ENCODE results near the gene TMEM132E. TPM values are rescaled to one million over a fixed set of nuclear protein-coding genes. Genes with fewer than 3 reads are reported as not detected.

Gene TMEM132E
- total RNA-seq, 2 donors from 2014 or later = 0.56 to 1.9 TPM

DNA sequence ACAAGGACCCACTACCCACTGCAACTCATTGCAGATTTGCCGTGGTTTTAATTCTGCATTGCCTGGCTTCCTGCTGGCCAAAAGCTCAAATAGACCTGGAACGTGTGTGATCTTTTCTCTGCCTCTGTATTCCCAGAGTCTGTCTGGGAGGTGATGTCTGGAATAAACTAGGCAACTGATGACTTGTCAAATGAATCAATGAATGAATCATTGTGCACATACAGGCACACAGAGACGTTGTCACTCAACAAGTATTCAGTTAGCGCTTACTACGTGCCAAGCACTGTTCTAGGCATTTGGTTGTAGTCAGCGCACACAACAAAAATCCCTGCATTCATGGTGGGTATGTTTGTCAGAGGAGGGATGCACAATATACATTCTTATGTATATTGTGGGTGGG, 8.9 kb downstream of the TMEM132E start:
- Histone ChIP-seq H3K36me3 (no peaks in the 10 kb centered on the region), H3K27me3 (replicated peaks; ENCODE audit: insufficient read depth) (no peaks in the 10 kb centered on the region), H3K9me3 (no peaks in the 10 kb centered on the region), H3K27ac (no peak overlapping the region), H3K4me3 (no peak overlapping the region), H3K4me1 (ENCODE audit: control insufficient read depth in 1 of 2, low read depth in 2 of 2) (no peaks in the 10 kb centered on the region)
- DNase-seq (ENCODE audit: low spot score) (no peak), ATAC-seq (ENCODE audit: insufficient number of reproducible peaks, low FRiP score, low read depth) (no peak)
- TF ChIP-seq, protein P1, sequence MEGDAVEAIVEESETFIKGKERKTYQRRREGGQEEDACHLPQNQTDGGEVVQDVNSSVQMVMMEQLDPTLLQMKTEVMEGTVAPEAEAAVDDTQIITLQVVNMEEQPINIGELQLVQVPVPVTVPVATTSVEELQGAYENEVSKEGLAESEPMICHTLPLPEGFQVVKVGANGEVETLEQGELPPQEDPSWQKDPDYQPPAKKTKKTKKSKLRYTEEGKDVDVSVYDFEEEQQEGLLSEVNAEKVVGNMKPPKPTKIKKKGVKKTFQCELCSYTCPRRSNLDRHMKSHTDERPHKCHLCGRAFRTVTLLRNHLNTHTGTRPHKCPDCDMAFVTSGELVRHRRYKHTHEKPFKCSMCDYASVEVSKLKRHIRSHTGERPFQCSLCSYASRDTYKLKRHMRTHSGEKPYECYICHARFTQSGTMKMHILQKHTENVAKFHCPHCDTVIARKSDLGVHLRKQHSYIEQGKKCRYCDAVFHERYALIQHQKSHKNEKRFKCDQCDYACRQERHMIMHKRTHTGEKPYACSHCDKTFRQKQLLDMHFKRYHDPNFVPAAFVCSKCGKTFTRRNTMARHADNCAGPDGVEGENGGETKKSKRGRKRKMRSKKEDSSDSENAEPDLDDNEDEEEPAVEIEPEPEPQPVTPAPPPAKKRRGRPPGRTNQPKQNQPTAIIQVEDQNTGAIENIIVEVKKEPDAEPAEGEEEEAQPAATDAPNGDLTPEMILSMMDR (IDR thresholded peaks at IDR 0.05) = no peak

DNA sequence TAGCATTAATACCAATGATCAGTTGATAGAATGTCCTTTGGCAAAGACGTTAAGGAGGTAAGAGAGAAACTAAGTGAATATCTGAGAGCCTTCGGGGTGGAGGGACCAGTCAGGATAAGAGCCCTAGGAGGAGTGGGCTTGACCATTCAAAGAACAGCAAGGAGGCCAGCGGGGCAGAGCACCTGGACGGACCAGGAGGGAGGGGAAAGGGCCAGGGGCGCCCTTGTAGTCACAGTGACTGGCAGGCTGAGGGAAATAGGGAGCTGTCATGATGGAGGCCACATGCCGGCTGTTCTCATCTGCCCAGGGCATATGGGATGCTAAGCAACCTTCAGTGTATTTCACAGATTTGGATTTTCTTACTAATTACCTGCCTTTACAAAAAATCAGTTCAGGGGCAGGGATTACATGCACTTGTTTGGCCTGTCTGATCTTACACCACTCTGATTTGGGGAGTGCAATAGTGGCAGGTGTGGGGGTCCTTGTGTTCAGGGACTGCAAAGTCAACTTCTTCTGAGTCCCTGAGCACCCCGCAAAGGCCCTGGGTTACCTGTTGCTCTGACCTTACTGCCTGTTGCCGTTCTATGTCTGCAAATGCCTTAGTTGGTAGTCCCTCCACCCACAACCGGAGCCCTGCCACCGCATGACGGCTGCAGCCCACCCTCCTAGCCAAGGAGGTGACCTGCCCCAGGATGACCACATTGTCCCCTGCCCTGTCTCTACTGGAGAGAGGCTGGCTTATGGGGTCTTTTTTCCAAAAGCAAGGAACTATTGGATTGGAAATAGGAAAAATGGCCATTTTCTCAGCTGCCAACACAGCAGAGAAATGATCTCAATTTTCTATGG, 10.0 kb downstream of the TMEM132E start:
- no peaks in the 10 kb centered on the region for H3K4me1 ChIP-seq (ENCODE audit: control insufficient read depth in 1 of 2, low read depth in 2 of 2)
- no peaks in the 10 kb centered on the region for H3K36me3 ChIP-seq
- H3K4me3 ChIP-seq = no peak overlapping the region
- TF ChIP-seq, protein P1 (IDR thresholded peaks at IDR 0.05) = no peak
- no peaks in the 10 kb centered on the region for H3K27me3 ChIP-seq (replicated peaks; ENCODE audit: insufficient read depth)
- H3K27ac ChIP-seq = no peak overlapping the region
- no peaks in the 10 kb centered on the region for H3K9me3 ChIP-seq
- DNase-seq (ENCODE audit: low spot score) (no peak), ATAC-seq (ENCODE audit: insufficient number of reproducible peaks, low FRiP score, low read depth) (no peak)

DNA sequence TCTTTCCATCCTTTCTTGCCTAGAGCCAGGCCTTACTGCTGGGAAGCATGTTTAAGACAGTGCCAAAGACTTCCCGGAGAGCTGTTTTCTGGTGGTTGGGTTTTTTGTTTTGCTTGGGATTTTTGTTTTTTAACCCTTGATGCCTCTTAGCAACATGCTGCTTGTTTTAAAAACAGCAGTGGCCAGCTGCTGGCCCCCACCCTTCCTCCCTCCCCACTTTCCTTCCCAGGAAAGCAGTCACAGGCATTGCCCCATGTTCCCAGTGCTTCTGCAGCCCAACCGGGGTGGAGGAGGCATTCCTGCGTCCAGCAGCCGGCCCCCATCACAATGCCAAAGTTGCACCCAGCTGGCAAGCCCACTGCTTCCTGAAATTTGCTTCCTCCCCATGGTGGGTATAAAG, 12.6 kb downstream of the TMEM132E start:
- H3K4me1 ChIP-seq (ENCODE audit: control insufficient read depth in 1 of 2, low read depth in 2 of 2) = no peaks in the 10 kb centered on the region
- TF ChIP-seq, protein P1 (IDR thresholded peaks at IDR 0.05) = no peak
- no peak overlapping the region for H3K4me3 ChIP-seq
- DNase-seq (ENCODE audit: low spot score) = no peak
- H3K36me3 ChIP-seq = no peaks in the 10 kb centered on the region
- no peaks in the 10 kb centered on the region for H3K9me3 ChIP-seq
- H3K27me3 ChIP-seq (replicated peaks; ENCODE audit: insufficient read depth) = no peaks in the 10 kb centered on the region
- no peak for ATAC-seq (ENCODE audit: insufficient number of reproducible peaks, low FRiP score, low read depth)
- H3K27ac ChIP-seq = no peak overlapping the region

DNA sequence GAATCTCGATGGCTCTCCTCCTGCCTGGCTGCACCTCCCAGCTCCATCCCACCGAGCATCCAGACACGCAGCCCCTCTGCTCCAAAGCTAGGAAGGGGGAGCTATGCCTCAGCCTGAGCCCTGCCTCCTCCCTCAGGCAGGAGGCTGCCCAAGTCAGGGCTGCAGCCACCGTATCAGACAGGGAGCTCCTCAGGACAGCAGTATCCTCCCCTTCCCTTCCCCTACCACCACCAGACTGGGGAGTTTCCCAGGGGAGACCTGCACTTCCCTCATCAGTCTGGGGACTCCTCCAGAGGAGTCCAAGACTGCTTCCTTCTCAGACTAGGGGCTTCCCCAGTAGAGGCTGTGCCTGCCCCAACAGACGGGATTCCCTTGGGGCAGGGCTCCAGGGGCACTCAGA, 17.5 kb downstream of the TMEM132E start:
- no peaks in the 10 kb centered on the region for H3K36me3 ChIP-seq
- TF ChIP-seq, protein P1 (IDR thresholded peaks at IDR 0.05) = no peak
- DNase-seq (ENCODE audit: low spot score) = no peak
- no peaks in the 10 kb centered on the region for H3K9me3 ChIP-seq
- ATAC-seq (ENCODE audit: insufficient number of reproducible peaks, low FRiP score, low read depth) = no peak
- no peak overlapping the region for H3K27ac ChIP-seq
- no peak overlapping the region for H3K4me3 ChIP-seq
- no peaks in the 10 kb centered on the region for H3K27me3 ChIP-seq (replicated peaks; ENCODE audit: insufficient read depth)
- H3K4me1 ChIP-seq (ENCODE audit: control insufficient read depth in 1 of 2, low read depth in 2 of 2) = no peaks in the 10 kb centered on the region

DNA sequence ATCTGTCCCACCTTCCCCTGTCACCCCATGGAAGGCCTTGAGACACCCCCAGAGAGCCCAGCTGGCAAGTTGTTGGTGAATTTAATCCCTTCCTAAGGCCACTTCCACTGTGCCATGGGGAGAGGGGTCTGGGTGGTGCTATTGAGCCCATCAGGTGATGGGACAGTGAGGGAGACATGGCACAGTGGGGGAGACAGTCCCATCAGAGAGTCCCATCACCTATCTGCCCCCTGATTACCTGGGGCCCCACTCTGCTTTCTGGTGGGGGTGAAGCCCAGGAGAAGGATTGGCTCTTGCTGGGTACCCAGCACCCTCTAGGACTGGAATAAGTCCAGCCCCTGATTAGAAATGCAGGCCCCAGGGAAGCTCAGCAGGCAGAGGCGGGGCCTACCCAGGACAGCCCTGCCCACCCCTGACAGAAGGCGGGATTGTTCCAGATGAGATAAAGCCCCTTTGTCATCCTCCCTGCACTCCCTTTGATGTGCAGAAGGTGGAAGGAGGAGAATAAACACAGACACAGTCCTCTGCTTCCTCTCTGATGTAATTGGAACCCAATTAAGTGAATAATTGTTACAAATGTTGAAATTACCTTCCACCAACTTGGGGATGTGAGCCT, 18.9 kb downstream of the TMEM132E start:
- Histone ChIP-seq H3K9me3 (no peaks in the 10 kb centered on the region), H3K27ac (no peak overlapping the region), H3K36me3 (no peaks in the 10 kb centered on the region), H3K4me1 (ENCODE audit: control insufficient read depth in 1 of 2, low read depth in 2 of 2) (no peaks in the 10 kb centered on the region), H3K4me3 (no peak overlapping the region), H3K27me3 (replicated peaks; ENCODE audit: insufficient read depth) (no peaks in the 10 kb centered on the region)
- TF ChIP-seq, protein P1 (IDR thresholded peaks at IDR 0.05) = no peak
- DNase-seq (ENCODE audit: low spot score) = no peak
- ATAC-seq (ENCODE audit: insufficient number of reproducible peaks, low FRiP score, low read depth) = no peak
